OCI-LY1 (cell line): ENCODE measurements around the gene SPINT1.

Source experiments
- EZH2 ChIP-seq: fragments of 200-600 bp; sonication (generic), shearing (Covaris generic); IDR thresholded peaks from 2 replicates; pipeline ENCODE4 v1.8.0; 2017; ENCODE audit warnings: borderline replicate concordance, mixed run types, mild to moderate bottlenecking, antibody characterized with exemption, low read length, moderate library complexity, mixed read lengths
- TF ChIP-seq, protein P1 (sequence below): fragments of 200-600 bp; sonication (generic), shearing (Covaris generic); IDR thresholded peaks from 2 replicates; pipeline ENCODE4 v1.5.1; 2017; ENCODE audit warnings: mild to moderate bottlenecking, antibody characterized with exemption, low read length, moderate library complexity, mixed read lengths

DNA sequence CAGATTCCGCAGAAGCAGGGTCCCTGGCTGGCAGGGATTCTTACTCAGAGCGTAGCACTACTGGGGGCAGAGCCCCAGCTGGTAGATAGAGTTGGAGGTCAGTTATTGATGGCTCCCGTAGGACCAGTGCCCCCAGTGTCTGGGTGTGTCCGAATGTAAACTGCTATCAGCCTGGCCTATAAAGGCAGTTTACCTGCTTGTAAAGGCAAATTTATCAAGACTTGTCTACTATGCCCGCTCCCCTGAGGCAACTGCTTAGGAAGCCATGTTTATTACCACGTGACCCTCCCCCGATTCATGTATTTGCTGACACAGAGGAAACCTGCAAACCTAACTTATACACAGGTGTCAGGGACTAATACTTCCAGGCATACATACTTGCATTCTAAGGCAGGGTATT is 14.7 kb upstream of the SPINT1 start:
- TF ChIP-seq, protein P1, sequence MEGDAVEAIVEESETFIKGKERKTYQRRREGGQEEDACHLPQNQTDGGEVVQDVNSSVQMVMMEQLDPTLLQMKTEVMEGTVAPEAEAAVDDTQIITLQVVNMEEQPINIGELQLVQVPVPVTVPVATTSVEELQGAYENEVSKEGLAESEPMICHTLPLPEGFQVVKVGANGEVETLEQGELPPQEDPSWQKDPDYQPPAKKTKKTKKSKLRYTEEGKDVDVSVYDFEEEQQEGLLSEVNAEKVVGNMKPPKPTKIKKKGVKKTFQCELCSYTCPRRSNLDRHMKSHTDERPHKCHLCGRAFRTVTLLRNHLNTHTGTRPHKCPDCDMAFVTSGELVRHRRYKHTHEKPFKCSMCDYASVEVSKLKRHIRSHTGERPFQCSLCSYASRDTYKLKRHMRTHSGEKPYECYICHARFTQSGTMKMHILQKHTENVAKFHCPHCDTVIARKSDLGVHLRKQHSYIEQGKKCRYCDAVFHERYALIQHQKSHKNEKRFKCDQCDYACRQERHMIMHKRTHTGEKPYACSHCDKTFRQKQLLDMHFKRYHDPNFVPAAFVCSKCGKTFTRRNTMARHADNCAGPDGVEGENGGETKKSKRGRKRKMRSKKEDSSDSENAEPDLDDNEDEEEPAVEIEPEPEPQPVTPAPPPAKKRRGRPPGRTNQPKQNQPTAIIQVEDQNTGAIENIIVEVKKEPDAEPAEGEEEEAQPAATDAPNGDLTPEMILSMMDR = no peak
- TF ChIP-seq EZH2 = no peak
